HG03565 (cell line): ENCODE results near the gene ALAD.
A peak's percentile ranks its signal among the peaks of the same experiment; 100 is the strongest.
"Not testable (repeated sequence)": the region's sequence is repeated elsewhere in the genome, so short reads cannot be mapped to it uniquely, and the experiment has no call there.

Experiments
- ATAC-seq: cut with Tn5 transposase; IDR thresholded peaks from one replicate; pipeline ENCODE4 v1.9.1; 2021; ENCODE audit warnings: mild to moderate bottlenecking, moderate library complexity; ENCODE audit not compliant: unreplicated experiment

ALAD gene

DNA sequence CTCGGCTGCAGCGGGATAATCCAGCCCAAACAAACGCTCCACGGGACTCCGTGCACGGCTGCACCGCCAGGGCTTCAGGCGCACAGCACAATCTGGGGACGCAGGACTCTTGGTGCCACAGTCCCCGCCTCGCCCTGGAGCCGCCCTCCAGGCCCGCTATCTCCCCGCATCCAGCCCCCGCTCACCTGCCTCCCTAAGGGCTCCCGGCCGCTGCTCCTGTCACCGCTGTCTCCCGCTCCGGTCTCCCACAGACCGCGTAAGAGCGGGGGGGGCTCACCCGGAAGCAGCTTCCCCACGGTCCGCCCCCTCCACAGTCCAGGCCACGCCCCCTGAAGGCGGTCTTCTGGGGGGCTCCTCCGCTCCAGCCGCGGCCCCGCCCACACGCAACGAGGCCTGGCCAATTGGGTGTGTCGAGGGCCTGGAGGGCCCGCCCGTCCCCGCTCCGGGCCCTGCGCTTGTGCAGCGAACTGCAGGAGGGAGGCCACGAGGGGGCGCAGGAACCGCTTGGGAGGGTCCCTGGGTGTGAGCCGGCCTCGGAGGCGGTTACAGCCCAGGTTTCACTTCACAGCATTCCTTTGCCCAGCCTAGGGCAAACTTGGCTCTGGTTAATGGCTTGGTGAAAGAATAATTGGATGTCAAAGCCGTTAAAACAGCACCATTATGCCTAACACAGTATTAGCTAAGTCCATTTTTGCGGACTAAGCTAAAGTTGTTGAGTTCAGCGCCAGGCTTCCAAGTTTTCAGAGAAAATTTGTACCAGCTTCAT lies at the start of gene ALAD:
TSS of gene ALAD (minus strand) at position 258 of the 766 bp plus-strand sequence. CDS start 7,725 bp downstream, outside the sequence.
- peak; percentile 98 for ATAC-seq

DNA sequence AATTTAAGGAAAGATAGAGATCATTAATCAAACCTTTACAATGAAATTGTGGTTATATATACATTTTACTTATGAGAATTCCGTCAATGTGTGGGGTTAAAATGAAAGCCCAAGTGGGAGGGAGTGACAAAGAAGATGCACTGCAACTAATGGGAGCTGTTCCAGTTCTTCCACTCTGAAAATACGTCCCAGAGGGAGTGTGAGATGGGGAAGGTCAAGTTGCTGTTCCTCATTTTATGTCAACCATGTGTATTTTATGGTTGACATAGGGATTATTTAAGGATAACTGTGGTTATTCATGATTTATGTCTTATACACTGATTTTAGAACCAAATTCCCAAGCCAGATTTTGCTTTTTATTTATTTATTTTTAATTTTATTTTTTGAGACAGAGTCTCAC lies 48.3 kb upstream of the ALAD start:
- ATAC-seq: no peak

DNA sequence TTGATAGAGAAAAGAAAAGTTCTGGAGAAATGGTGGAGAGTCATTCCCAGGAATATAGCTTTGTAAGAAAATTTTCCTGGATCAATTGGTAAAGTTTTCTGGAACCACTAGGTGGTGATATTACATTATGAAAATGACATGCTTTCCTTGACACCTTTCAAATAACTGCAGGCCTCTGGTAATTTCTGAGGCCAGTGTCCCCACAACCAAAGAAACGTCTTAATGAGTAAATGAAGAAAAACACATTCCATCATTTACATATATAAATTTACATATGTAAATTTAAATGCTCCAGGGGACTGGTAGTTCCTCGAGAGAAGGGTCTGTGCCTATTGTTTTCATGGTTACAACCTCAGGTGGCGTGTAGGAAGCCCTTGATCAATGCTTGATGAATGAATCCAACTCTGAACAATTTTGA lies 45.2 kb upstream of the ALAD start:
- no peak for ATAC-seq

DNA sequence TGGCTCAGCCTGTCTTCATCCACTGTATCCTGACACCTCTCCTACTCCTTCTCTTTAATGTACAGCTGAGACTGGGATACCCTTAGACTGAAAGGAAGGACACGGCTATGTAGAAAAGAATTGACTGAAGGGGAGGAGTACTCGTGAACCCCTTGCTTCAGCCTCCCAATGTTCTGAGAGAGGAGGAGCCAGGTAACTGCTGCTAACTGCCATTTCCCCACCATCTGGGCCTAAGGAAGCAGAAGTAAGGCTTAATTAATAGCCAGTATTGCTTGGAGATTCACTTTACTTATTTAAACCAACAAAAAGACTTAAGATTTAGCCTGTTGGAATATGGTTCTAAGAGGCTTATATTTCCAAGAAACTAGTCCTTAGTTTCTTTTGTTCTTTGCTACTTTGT lies 43.7 kb upstream of the ALAD start:
- ATAC-seq: no peak

DNA sequence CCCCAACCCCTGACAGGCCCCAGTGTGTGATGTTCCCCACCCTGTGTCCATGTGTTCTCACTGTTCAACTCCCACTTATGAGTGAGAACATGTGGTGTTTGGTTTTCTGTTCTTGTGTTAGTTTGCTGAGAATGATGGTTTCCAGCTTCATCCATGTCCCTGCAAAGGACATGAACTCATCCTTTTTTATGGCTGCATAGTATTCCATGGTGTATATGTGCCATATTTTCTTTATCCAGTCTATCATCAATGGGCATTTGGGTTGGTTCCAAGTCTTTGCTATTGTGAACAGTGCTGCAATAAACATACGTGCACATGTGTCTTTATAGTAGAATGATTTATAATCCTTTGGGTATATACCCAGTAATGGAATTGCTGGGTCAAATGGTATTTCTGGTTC lies 36.6 kb upstream of the ALAD start:
- ATAC-seq: not testable (repeated sequence)

DNA sequence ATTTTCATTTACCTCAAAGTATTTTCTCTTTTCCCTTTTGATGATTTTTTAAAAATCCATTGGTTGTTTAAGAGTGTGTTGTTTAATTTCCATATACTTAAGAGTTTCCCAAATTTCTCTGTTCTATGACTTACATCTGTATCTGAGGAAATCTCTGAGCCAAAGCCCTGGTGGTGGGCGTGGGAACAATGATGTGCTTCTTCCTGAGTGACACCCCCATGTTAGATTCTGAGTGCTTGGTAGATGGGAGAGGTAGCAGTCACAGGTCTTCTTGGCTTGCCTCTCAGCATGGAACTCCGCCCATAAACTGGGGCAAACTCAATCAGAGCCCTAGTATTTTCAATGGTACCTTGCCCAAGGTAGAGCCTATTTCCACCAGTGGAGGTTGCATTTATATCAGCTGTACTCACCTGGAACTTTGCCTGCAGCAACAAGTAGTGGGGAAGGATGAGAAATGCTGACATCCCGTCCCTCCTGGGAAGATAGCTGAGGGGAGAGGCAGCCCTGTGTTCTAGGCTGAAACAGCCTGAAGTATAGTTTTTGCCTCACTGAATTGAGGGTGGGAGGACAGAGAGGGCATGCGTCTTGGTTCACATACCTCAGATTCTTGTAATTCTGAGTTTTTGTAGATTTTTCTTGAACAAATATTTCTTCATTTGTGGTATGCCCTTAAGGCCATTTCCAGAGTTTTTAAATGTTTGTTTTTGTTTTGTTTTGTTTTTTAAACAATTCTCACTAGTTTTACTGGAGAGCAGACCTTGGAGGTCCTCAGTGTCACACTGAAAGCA lies 35.8 kb upstream of the ALAD start:
- no peak for ATAC-seq

DNA sequence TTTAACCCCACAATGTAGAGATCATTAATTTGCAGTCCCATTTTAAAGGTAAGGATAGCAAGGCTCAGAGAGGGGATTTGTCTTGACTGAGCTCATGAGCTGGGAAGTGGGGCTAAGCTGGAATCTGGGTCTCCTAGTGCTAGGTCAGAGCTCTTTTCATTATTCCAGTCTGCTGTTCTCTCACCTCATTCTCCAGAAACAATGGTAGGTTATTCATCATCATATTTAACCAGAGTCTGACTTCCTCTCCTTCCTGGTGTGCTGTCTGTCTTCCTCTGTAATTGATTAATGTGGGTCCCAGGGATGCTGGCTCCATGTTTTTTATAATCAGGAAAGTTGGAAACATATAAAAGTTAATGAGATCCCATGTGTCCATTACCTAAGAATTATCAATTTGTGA lies 30.1 kb upstream of the ALAD start:
- ATAC-seq: no peak

DNA sequence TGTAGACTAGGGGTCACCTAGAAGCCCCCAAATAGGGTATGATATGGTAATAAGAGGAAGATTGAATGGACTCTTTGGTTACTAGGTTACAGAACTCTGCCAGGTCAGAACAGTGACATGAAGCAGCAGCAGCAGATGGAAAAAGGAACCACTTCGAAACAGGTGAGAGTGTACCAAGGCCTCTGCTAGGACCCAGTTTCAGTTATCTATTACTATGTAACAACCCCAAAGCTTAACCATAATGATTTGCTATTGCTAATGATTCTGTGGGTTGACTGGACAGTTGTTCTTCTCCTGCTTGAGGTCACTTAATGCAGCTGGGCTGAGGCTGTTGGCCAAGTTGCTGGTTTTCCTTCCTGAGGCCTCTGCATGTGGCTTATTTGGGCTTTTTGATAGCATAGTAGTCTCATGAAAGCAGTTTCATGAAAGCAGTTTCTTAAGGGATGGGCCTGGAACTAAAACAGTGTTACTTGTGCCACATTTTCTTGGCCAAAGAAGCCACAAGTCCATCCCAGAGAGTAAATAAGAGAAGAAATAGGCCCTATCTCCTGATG lies 27.1 kb upstream of the ALAD start:
- ATAC-seq: no peak

DNA sequence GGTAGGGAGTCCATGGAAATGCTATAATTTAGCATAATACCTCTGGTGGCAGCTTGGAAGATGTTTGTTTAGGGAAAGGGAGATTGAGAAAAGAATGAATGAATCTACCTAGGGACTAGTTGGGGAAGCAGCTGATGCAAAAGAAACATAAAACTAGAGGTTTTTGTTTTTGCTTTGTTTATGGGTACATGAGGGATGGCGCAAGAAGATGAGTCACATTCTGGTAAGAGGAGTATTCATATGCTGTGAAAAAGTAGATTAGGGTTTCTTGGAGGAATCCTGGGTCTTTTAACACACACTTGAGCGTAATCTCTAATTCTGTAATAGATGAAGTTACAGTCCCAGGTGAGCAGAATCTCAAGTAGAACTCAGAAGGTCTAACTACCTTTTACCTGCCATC lies 26.5 kb upstream of the ALAD start:
- ATAC-seq: no peak

DNA sequence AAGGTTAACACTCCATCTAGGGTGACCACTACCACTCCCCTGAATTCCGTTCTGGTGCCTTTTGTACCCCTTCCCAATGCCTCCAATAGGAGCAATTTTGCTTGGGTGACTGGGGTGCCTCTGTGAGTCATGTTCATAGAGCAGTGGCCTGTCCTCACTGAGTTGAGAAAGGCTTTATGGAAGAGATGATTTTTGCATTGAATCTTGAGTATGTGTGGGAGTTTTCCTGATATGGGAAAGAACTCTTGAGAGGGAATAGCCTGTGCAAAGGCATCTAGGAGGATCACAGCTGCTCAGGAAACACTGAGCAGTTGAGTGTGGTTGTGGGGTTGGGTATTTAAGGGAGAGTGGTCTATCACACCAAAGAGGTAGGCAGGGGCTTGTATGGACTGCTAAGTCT lies 25.6 kb upstream of the ALAD start:
- no peak for ATAC-seq

DNA sequence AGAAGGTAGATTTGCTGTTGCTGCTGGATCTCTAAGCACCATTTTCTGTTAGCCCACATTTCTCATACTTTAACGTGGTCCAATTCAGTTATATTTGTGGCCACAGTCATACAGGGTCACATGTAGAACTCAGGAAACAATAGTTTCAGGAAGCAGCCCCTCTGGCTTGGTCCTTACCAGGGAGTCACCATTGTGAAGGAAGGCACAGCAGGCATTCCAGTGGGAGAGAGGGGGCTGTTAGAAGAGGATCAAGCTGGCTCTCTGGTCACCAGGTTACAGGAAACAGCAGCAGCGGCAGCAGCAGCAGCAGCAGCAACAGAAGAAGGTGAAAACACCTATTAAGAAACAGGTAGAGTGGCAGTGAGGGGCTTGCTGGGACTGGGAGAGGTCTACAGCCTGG lies 24.0 kb upstream of the ALAD start:
- ATAC-seq: no peak

DNA sequence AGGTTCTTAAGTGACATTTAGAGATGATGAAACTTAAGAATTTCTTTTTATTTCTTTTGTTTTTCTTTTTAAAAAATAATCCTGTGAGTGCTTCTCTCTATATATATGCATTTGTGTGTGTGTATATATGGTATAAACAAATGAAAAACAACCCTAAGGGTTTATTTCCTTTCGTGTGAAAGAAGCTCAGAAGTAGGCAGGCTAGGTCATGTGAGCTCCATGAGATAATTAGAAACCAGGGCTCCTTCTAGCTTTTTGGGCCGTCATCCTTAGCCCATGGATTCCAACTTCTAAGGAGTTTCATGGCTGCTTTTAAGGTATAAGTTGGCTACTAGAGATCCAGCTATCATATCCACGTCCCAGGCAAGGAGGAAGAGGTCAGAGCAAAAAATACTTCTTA lies 20.6 kb upstream of the ALAD start:
- no peak for ATAC-seq

DNA sequence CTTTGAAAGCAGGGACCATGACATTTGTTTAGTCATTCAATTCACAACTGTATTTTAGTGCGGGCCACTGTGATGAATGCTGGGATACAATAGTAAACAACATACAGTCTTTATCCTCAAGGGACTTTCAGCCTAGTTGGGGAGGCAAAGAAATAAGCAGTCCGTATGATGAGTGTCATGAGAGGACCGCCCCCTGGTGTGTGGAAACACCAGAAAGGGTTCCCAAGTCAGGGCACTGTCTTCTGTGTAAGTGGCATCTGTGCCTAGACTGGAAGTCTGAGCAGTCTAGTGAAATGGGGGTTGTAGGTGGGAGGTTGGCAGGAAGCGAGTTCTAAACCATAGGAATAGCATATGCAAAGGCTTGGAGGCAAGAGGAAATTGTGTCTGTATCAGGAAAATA lies 16.3 kb upstream of the ALAD start:
- ATAC-seq: no peak

DNA sequence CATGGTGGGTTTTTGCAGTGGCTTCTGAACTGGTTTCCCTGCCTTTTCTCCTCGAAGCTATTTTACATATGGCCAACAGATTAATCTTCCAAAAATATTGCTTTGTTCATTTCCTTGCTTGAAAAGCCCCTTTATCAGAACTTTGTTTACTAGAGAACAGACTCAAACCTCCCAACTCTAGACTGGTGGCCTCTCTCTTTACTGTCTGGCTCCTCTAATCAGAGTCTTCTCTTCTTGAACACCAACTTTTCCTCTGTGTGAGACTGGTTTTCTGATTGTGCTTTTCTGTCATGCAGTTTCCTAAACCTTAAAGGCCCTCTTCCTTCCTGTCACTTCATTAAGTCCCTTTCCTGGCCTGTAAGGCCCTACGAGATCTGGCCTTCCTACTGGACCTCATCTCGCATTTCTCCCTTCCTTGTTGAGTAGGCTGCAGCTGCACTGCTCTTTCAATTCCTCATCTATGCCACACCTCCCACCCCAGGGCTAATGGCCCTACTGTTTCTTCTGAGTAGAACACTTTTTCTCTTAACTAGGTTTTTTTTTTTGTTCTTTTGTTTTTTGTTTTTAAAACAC lies 15.2 kb upstream of the ALAD start:
- peak; percentile 90 for ATAC-seq

DNA sequence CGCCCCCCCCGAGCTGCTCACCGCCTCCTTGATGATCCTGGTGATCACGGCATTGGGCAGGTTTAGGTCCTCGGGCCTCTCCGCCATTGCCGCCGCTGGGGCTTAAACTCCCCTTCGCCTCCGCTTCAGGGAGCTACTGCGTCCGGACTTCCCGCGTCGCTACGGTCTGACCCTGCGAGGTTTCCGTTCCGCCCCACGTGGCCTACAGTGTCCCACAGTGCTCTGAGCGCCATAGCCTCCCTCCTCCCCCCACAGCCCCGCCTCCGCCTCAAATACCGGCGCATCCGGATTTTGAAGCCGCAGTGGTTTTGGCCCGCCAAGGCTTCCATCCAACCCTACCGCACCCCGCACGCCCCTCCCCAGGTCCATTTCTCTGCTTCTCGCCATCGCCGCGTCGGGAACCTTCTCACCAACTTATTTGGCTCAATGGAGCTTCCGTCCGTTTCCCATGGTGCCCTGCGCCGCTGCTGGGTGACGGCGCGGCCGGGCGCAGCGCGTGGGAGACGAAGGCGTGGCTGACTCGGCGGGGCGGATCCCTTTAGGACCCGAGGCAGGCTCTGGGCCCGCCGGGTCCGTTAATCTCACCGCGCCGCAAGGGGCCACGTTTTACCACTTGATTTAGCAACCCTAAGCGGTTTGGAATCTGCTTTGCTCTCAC lies 9.3 kb upstream of the ALAD start, which contains the start of the genes C9orf43 and POLE3:
TSS of gene C9orf43 (plus strand) at position 541 of the 658 bp plus-strand sequence. CDS start 2,747 bp downstream, outside the sequence.
TSS of gene POLE3 (minus strand) at position 469 of the 658 bp plus-strand sequence. CDS start at position 87, 382 bp downstream.
- ATAC-seq: peak; percentile 85

DNA sequence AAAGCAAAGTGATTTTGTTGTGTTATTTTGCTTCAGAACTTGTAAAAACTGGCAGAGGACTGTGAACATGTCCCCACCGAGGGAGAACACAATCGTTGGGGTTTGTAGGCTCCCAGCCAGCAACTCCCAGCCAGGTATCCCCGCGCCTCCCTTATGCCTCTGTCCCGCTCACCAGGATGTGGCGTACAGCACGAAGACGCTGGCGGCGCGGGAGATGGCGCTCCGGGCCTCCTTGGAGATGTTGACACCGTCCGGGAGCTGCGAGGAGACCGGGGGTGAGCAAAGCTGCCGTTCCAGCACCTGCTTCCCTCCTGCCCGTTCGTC lies 8.8 kb upstream of the ALAD start:
- no peak for ATAC-seq

DNA sequence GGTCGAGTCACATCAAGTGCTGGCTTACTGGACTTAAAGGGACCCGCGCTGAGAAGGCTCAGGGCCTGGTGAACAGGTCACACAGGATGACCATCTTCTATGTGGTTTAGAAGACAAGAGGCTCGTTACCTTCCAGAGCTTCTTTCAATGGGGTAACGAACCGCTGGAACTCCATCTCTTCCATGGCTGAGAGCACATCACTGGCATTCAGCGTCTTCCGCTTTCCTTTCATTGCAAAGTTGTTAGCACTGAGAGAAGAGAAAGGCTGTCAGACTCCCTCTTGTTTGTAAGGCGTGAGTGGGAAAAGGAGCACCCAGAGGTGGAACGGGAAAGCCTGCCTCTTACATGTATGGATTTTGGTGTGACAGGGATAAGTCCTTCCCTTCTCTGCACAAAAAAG lies 8.4 kb upstream of the ALAD start:
- no peak for ATAC-seq

DNA sequence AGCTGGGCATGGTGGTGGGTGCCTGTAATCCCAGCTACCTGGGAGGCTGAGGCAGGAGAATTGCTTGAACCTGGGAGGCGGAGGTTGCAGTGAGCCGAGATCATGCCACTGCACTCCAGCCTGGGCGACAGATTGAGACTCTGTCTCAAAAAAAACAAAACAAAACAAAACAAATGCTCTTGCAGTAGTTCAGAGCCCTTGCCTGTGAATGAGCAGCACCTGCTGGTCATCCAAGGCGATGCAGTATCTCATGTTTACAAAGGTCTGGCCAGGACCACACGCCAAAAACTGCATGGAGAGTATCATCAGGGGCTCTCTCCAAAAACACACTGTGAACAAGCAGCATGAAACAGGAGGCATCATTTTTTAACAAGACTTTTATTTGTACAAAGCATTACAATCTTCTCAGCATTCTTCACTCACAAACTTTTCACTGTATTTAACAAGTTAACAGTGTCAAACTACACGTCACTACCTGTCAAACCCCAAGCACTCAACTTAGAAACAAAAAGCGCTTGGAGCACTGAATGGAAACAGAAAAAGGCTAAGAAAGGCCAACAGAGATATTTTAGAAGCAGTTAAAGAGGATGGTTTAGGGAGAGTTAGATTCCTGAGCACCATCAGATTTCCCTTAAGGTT lies 5.9 kb upstream of the ALAD start:
- ATAC-seq: not testable (repeated sequence)

DNA sequence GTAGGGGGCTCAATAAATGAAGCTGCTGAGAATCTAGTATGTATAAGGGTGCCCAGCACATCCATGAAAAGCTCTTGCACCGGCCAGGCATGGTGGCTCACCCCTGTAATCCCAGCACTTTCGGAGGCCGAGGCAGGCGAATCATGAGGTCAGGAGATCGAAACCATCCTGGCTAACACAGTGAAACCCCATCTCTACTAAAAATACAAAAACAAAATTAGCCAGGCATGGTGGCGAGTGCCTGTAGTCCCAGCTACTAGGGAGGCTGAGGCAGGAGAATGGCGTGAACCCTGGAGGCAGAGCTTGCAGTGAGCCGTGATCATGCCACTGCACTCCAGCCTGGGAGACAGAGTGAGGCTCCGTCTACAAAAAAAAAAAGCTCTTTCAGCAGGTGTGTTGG lies 5.3 kb upstream of the ALAD start:
- ATAC-seq: not testable (repeated sequence)

DNA sequence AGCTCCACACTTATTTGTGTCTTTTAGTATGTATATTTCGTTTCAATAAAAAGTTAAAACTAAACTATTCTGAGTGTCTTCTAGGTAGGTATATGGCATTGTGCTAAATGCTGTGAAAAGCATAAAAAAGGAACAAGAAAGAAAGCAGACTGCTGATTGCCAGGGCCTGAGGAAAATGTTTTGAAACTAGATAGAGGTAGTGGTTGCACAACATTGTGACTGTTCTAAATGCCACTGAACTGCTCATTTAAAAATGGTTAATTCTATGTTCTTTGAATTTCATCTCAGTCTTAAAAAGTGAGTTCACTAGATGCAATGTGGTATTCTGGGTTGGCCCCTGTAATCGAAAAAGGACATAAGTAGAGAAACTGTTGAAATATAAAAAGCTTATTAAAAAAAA lies 2.6 kb upstream of the ALAD start:
- no peak for ATAC-seq
